C4-2B (cell line): ENCODE measurements around the gene CHST11.

Experiments used
- H3K27ac ChIP-seq: fragments of 450-650 bp; 2 replicates; pipeline ENCODE4 v1.5.1; 2017
- CTCF ChIP-seq: fragments of 450-650 bp; conservative IDR thresholded peaks from 2 replicates; pipeline ENCODE4 v1.5.1; 2017; ENCODE audit warnings: mild to moderate bottlenecking
- ZFX ChIP-seq: fragments of 450-650 bp; IDR thresholded peaks from 2 replicates; pipeline ENCODE4 v1.6.1; 2017

The CHST11 gene

GRCh38 chr12:104433061-104433460 is 23.7 kb upstream of the CHST11 start:
- TF ChIP-seq CTCF (no peak), ZFX (no peak)
- no peak overlapping the region for H3K27ac ChIP-seq

GRCh38 chr12:104434129-104434528 is 22.6 kb upstream of the CHST11 start:
- H3K27ac ChIP-seq = no peak overlapping the region

GRCh38 chr12:104435175-104435574 is 21.6 kb upstream of the CHST11 start:
- H3K27ac ChIP-seq = no peak overlapping the region
- TF ChIP-seq ZFX = no peak
- TF ChIP-seq CTCF = no peak

More at GRCh38 chr12:104434129-104434528, 22.6 kb upstream of the CHST11 start:
- TF ChIP-seq ZFX (no peak), CTCF (no peak)

- H3K27ac ChIP-seq = no peak overlapping the region
- TF ChIP-seq ZFX (no peak), CTCF (no peak)
Observed at GRCh38 chr12:104435765-104436164, 21.0 kb upstream of the CHST11 start.

- no peak overlapping the region for H3K27ac ChIP-seq
- no peak for TF ChIP-seq CTCF
- no peak for TF ChIP-seq ZFX
Observed at GRCh38 chr12:104436790-104437189, 20.0 kb upstream of the CHST11 start.

GRCh38 chr12:104438134-104438533 is 18.6 kb upstream of the CHST11 start:
- TF ChIP-seq ZFX (no peak), CTCF (no peak)
- H3K27ac ChIP-seq = no peak overlapping the region

- no peak for TF ChIP-seq ZFX
- TF ChIP-seq CTCF = no peak
- no peak overlapping the region for H3K27ac ChIP-seq
Observed at GRCh38 chr12:104439137-104439536, 17.6 kb upstream of the CHST11 start.
